GM12872 (cell line): ENCODE measurements around the gene NTSR1.

Experiments
- TF ChIP-seq, protein P1 (sequence below): IDR thresholded peaks from 3 replicates; pipeline ENCODE4 v1.5.1; 2011; ENCODE audit warnings: low read depth, mild to moderate bottlenecking, low read length, moderate library complexity; ENCODE audit not compliant: insufficient read depth

Gene NTSR1

DNA sequence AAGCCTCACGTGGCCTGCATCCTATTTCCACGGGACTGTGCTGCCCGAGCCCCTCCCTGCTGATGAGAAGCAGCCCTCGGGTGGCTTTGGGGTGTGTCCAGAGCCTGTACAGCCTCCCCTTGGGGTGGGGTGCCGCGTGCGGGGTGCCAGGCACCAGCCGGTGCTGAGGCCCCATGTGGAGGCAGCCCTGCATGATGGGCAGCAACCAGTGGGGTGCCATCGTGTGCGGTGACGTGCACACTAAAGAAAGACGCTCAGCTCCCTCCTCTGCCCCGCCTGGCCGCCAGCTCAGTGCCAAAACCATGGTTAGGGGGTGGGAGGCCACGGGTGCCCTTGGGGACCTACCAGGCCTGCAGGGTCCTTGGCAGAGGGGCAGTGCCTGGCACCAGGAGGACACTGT lies 26.2 kb downstream of the NTSR1 start:
- TF ChIP-seq, protein P1, sequence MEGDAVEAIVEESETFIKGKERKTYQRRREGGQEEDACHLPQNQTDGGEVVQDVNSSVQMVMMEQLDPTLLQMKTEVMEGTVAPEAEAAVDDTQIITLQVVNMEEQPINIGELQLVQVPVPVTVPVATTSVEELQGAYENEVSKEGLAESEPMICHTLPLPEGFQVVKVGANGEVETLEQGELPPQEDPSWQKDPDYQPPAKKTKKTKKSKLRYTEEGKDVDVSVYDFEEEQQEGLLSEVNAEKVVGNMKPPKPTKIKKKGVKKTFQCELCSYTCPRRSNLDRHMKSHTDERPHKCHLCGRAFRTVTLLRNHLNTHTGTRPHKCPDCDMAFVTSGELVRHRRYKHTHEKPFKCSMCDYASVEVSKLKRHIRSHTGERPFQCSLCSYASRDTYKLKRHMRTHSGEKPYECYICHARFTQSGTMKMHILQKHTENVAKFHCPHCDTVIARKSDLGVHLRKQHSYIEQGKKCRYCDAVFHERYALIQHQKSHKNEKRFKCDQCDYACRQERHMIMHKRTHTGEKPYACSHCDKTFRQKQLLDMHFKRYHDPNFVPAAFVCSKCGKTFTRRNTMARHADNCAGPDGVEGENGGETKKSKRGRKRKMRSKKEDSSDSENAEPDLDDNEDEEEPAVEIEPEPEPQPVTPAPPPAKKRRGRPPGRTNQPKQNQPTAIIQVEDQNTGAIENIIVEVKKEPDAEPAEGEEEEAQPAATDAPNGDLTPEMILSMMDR = no peak

DNA sequence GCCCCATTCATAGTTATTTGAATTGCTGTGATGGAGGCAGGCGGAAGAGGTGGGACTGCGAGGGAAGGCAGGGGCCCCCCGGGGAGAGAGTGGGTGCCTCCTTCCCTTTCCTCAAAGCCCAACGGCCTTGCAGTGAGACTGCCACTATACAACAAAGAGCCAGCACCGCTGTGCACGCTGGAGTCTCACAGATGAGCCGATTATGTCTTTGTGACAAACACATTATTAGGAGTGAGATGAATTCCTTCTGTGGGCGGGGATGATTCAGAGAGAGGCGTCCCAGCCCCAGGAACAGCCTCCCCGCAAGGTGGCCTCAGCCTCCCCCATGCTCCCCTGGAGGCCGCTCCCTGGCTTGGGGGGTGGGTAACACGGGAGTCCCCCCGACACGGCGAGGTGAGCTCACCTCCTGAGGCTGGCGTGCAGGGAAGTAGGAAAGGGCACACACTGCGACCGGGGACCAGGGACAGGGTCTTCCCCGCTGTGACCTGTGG lies 26.7 kb downstream of the NTSR1 start:
- TF ChIP-seq, protein P1 = no peak

DNA sequence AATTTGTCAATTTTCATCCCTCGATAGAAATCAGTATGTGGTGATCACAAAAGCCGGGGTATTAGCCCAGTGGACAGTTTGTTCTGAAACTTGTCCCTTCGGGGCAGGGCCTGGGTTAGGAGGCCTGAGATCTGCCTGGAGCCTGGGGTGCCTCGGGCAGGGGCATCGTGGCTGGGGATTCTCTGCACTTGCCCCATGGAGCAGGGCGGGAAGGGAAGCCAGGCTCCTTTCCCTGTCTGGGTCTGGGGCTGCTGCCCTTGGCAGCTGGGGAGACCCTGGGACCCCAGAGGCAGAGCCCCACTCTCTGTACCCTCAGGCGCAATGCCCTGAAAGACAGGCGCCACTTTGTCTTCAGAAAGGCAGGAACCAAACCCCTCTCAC lies 27.4 kb downstream of the NTSR1 start:
- TF ChIP-seq, protein P1 = no peak

DNA sequence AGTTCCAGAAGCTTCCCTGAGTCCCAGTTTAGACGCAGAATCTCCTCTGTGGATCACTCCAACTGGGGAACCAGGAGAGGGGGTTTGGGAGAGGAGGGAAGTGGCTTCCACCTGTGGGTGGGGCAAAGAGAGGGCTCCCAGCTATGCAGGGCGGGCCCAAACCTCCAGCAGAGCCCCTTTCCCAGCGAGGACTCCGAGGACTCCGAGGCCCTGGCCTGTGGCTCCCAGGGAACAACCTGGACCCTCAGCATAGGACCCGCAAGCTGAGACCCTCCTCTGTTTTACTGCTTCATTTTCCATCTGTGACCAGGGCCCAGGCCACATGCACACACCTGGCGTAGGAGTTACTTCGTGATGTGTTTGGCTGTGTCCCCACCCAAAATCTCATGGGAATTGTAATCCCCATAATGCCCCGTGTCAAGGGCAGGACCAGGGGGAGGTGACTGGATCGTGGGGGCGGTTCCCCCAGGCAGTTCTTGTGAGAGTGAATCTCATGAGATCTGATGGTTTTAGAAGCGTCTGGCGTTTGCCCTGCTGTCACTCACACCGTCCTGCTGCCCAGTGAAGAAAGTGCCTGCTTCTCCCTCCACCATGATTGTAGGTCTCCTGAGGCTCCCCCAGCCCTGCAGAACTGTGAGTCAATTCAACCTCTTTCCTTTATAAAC lies 27.9 kb downstream of the NTSR1 start:
- TF ChIP-seq, protein P1 = no peak

DNA sequence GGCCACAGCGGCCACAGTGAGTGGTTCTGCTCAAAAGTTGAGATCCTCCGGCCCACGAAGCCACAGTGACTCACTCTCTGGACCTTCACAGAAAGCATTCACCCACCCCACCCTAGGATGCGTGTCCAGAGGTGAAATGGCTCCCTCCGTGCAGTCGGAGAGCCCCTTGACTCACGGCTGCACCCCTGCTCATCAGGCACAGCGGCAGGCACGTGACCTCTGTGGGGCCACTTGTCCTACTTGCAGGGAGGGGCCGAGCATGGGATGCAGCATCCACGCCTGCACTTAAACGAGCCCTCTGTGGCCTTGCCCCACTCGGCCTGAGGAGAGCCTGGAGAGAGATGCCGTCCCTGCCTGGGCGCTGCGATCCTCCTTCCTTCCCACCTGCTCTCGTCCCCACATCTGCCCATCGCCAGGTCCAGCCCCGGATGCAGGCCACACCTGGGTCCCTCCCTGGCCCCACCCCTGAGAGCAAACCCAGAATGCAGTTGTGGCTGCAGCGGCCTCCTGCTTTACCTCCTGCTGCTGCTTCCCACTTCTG lies 28.7 kb downstream of the NTSR1 start:
- TF ChIP-seq, protein P1 = no peak

DNA sequence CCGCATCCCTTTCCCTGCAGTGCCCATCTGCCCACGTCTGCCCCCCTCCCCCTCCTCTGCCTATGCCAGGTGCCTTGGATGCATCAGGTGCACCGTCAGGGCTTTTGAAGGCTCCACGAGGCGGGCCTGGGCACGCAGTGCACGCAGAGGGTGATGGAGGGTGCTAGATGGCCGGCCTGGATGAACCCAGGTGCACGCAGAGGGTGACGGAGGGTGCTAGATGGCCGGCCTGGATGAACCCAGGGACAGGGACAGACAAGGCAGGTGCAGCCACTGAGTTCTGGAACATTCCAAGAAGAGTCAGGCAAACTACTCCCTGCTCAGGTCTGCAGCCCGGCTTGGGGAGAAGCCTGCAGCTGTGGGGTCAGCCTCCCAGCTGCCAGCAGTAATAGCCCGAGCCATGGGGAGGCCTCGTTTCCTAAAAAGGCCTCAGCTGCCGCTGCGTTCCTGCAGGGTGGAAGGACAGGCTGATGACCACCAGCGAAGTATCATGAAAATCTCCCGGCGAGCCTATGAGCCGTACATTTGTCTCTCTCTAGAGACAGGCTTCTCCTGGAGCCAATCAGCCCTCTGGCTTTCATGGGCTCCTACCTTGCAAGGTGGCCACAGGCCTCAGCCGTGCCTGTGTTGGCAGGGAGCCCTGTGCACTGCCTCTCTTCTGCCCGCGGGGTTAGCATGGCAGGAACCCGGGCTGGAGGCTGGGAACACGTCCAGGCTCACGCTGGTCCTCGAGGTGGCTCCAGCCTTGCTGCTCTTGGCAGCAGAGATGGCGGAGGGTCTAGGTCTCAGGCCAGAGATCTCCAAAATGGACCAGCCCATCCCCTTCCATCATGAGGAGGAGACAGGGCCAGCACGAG lies 29.6 kb downstream of the NTSR1 start:
- TF ChIP-seq, protein P1 = no peak

DNA sequence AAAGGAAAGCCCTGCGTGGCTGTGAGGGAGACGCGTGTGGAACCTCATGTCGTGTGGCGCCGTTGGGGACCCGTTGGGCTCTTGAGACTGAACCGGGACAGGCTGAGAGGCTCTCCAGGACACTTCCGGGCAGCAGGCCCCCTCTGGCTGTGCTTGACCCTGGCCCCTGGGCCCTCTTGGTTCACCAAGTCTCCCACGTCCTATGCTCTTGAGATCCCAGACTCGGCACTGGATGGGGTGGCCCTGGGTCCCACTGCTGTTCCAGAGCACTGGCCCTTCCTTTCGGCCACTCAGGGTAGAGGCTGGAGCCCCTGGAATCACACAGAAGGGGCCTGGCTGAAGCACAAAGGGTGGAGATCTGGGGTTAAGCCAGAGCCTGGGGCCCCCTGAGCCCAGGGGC lies 30.4 kb downstream of the NTSR1 start:
- TF ChIP-seq, protein P1 = no peak
